ENCODE results near the gene RHOH. TPM values are rescaled to one million over a fixed set of nuclear protein-coding genes. Genes with fewer than 3 reads are reported as not detected.

Gene RHOH
- total and polyA plus RNA-seq, 10 of the 15 experiments (the other 5 are each of a cell fraction or from before 2014, with no cell fraction given) = 46.5 to 120 (median 57.9) TPM

DNA sequence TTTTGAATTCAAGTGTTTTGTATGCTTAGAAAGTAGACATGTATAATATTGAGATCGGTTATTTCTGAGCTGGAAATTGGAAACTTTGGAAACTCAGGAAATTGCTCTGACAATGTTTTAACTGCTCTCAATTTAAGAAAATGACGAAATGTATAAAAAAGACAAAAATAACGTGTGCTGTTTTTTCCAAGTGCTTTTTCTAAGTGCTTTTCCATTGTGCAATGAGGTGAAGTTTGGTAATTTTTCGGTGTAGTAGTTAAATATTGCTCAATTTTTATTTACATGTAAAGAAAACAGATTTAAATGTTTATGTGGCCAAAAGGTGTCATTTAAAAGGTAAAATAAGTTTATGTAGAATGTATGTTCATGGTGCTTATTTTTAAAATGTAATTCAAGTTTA, 39.4 kb upstream of the RHOH start (continued):
- TF ChIP-seq, protein P1, sequence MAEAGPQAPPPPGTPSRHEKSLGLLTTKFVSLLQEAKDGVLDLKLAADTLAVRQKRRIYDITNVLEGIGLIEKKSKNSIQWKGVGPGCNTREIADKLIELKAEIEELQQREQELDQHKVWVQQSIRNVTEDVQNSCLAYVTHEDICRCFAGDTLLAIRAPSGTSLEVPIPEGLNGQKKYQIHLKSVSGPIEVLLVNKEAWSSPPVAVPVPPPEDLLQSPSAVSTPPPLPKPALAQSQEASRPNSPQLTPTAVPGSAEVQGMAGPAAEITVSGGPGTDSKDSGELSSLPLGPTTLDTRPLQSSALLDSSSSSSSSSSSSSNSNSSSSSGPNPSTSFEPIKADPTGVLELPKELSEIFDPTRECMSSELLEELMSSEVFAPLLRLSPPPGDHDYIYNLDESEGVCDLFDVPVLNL (IDR thresholded peaks at IDR 0.05; ENCODE audit: low read depth, low read length) = no peak
- TF ChIP-seq CBFB (IDR thresholded peaks at IDR 0.05; ENCODE audit: low read depth) = no peak

DNA sequence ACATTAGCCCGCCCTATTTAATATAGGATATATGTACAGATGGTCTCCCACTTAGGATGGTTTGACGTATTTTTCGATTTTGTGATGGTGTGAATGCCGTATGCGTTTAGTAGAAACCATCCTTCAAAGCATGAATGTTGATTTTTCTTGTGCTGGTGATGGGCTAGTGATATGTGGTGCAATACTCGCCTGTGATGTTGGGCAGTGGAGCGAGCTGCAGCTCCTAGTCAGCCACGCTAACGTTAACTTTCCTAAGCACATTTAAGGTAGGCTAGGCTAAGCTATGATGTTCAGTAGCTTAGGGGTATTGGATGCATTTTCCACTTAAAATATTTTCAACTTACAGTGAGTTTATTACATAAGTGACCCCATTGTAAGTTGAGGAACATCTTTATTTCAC, 36.6 kb upstream of the RHOH start:
- Histone ChIP-seq H3K4me3 (no peak overlapping the region), H3K9me3 (replicated peaks; ENCODE audit: control insufficient read depth, insufficient read depth, low read length) (no peaks in the 10 kb centered on the region), H4K20me1 (ENCODE audit: control insufficient read depth, insufficient read depth) (no peaks in the 10 kb centered on the region), H3K79me2 (ENCODE audit: control insufficient read depth, insufficient read depth, low read length) (no peaks in the 10 kb centered on the region), H3K9ac (ENCODE audit: control insufficient read depth, insufficient read depth, low read length) (no peak overlapping the region), H3K4me1 (ENCODE audit: control insufficient read depth, insufficient read depth, low read length) (no peaks in the 10 kb centered on the region), H3K36me3 (ENCODE audit: control insufficient read depth in 2 of 2, insufficient read depth in 2 of 2, low read length in 1 of 2) (no peaks in the 10 kb centered on the region), H2AFZ (ENCODE audit: control insufficient read depth, low read depth, low read length) (no peak overlapping the region), H3K27me3 (replicated peaks in 1 of 2; ENCODE audit: control insufficient read depth in 2 of 2, insufficient read depth in 2 of 2, low read length in 1 of 2) (no peaks in the 10 kb centered on the region), H3K4me2 (ENCODE audit: control insufficient read depth, insufficient read depth) (no peak overlapping the region), H3K27ac (ENCODE audit: control insufficient read depth, insufficient read depth) (no peak overlapping the region)
- ChIA-PET CTCF (no interaction called here), POLR2A (interaction anchor here (0.5 to 0.6 kb wide), 2 partner anchors 43 to 430 kb away, joined by 3 to 4 read pairs; no protein-coding TSS in a partner anchor), RAD21 (ENCODE audit: unreplicated experiment) (no interaction called here), SMC1A (ENCODE audit: uncharacterized antibody, unreplicated experiment) (interaction anchor here (0.7 to 3.5 kb wide), 4 partner anchors 8 to 148 kb away, joined by 3 to 15 read pairs (median 4); no protein-coding TSS in a partner anchor)
- 97% methylated on average over 9 of the region's 9 CpGs for WGBS (ENCODE audit: insufficient coverage, insufficient replicate concordance, low lambda C conversion rate, missing lambda C conversion rate)
- no peak for TF ChIP-seq ZSCAN29 (IDR thresholded peaks at IDR 0.05)
- no peak for TF ChIP-seq NFXL1 (IDR thresholded peaks at IDR 0.05; ENCODE audit: borderline replicate concordance)
- no peak for TF ChIP-seq HCFC1 (IDR thresholded peaks at IDR 0.05; ENCODE audit: low read length)
- no peak for TF ChIP-seq NBN (IDR thresholded peaks at IDR 0.05)
- no peak for TF ChIP-seq FOXM1 (IDR thresholded peaks at IDR 0.05; ENCODE audit: low read depth, low read length)
- no peak for TF ChIP-seq RAD51 (IDR thresholded peaks at IDR 0.05)
- TF ChIP-seq, protein P2, sequence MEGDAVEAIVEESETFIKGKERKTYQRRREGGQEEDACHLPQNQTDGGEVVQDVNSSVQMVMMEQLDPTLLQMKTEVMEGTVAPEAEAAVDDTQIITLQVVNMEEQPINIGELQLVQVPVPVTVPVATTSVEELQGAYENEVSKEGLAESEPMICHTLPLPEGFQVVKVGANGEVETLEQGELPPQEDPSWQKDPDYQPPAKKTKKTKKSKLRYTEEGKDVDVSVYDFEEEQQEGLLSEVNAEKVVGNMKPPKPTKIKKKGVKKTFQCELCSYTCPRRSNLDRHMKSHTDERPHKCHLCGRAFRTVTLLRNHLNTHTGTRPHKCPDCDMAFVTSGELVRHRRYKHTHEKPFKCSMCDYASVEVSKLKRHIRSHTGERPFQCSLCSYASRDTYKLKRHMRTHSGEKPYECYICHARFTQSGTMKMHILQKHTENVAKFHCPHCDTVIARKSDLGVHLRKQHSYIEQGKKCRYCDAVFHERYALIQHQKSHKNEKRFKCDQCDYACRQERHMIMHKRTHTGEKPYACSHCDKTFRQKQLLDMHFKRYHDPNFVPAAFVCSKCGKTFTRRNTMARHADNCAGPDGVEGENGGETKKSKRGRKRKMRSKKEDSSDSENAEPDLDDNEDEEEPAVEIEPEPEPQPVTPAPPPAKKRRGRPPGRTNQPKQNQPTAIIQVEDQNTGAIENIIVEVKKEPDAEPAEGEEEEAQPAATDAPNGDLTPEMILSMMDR (IDR thresholded peaks at IDR 0.05 in 2 of 3, conservative IDR thresholded peaks at IDR 0.05 in 1 of 3; ENCODE audit: control insufficient read depth in 2 of 3, extremely low read depth in 1 of 3, insufficient read depth in 1 of 3, low read depth in 3 of 3, low read length in 3 of 3) = no peak
- TF ChIP-seq EGR1 (IDR thresholded peaks at IDR 0.05; ENCODE audit: borderline replicate concordance in 1 of 2, low read depth in 2 of 2, low read length in 2 of 2) = no peak
- no peak for TF ChIP-seq STAT3 (IDR thresholded peaks at IDR 0.05; ENCODE audit: low read depth, low read length)
- TF ChIP-seq, protein P1 (IDR thresholded peaks at IDR 0.05; ENCODE audit: low read depth, low read length) = no peak
- no peak for TF ChIP-seq PML (IDR thresholded peaks at IDR 0.05; ENCODE audit: low read length)
- no peak for TF ChIP-seq CEBPB (IDR thresholded peaks at IDR 0.05; ENCODE audit: borderline replicate concordance in 1 of 2, low read depth in 2 of 2, low read length in 2 of 2)
- TF ChIP-seq SMARCA5 (IDR thresholded peaks at IDR 0.05) = no peak
- TF ChIP-seq GABPA (IDR thresholded peaks at IDR 0.05; ENCODE audit: low read depth) = no peak
- intact Hi-C loops (cut with micrococcal nuclease; ENCODE audit: unreplicated experiment) (no loop called here), in situ Hi-C loops (cut with MboI) (no loop called here)
- FAIRE-seq (no peak), ATAC-seq (no peak), DNase-seq (ENCODE audit: low read depth, low spot score) (no peak)
- no TSS peak for BruUV-seq (replicated peaks)

Data from GM12878 (cell line).